GM19023 (cell line): ENCODE data around the gene OR52A5.
"Not testable (repeated sequence)": the region's sequence is repeated elsewhere in the genome, so short reads cannot be mapped to it uniquely, and the experiment has no call there.

Experiments used
- ATAC-seq: cut with Tn5 transposase; IDR thresholded peaks from one replicate; pipeline ENCODE4 v1.9.1; 2021; ENCODE audit warnings: mild to moderate bottlenecking, moderate library complexity; ENCODE audit not compliant: unreplicated experiment

Gene OR52A5

DNA sequence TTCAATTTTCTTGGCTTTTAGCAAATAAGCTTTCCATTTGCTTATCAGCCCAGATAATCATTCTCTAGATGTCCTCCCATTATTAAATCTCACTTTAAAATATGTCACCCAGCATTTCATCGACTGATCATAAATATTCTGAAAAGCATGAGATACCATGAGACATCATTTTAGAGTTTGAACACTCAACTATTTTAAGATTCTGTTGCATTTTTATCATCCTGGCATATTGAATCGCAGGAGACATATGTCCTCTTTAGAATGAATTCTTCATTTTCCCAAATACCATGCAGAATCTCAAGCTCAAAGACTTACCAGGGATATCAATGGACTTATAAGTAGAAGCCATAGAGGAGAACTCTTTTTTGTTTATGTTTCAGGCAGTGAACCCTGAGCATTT, at the start of gene OR52A5:
TSS of gene OR52A5 (minus strand) at position 361 of the 400 bp plus-strand sequence. CDS start 5,714 bp downstream, outside the sequence.
- no peak for ATAC-seq

DNA sequence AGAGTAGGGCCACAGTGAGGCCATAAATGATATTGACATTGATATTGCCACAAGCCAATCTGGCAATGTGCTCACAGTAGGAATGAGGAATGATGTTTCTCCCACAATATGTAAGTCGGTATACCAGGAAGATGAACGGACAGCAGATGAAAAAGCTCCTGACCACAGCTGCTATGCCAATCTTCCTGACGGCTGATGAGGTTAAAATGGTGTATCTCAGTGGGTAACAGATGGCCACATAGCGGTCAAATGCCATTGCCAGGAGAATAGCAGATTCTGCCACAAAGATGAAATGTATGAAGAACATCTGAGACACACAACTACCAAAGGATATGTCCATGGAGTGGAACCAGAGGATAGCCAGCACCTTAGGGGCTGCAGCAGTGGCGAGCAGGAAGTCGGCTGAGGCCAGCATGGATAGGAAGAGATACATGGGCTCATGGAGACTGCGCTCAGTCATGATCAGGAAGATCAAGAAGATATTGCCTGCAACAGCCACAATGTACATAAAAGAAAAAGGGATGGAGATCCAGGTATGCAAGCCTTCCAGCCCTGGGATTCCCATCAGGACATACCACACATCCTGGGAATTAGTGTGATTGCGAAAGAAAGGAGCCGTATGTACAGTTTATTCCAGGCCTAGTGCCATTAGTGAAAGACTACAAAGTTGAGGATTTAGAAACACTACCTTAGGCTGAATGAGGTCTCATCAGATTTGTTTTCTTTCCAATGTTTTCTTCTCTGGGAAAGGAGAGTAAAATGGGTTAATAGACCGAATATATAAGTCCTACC, 40.1 kb upstream of the OR52A5 start:
- no peak for ATAC-seq

DNA sequence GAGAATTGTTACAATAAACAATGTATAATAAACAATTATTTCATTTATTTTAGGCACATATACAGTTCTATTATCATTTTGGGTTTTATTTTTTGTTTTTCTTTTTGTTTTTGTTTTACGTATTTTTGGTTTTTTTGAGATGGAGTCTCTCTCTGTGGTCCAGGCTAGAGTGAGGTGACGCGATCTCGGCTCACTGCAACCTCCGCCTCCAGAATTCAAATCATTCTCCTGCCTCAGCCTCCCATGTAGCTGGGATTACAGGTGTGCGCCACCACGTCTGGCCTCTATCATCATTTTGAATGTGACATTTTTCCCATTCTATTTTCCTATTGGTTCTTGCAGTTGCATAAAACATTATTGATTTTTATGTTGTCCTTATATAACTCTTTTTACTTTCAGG, 36.8 kb upstream of the OR52A5 start:
- no peak for ATAC-seq

DNA sequence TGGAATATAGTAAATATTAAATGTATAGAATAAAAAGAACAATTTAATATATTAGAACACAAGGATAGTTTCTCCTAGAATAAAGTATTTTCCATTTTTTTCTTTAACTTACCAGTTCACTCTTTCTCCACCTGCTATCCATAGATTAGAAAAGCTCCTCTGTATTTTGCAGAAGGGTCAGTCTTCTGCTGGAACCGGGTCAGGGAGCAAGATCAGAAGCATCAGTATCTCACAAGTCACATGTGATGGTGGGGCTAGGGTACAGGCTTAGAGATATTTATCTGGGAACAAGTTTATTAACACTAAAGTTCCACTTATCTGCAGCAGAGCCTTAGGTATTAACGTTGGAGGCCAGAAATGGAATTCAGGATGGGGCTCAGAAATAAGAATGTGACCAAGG, 33.7 kb upstream of the OR52A5 start:
- no peak for ATAC-seq

DNA sequence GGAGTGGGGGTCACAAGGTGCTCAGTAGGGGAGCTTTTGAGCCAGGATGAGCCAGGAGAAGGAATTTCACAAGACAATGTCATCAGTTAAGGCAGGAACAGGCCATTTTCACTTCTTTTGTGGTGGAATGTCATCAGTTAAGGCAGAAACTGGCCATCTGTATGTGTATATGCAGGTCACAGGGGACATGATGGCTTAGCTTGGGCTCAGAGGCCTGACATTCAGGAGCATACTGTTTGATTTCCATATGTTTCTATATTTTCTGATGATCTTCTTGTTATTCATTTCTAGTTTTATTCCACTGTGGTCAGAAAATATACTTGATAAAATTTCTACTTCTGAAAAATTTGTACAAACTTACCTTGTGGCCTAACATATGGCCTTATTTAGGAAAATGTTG, 27.7 kb upstream of the OR52A5 start:
- ATAC-seq, result not testable (repeated sequence)

DNA sequence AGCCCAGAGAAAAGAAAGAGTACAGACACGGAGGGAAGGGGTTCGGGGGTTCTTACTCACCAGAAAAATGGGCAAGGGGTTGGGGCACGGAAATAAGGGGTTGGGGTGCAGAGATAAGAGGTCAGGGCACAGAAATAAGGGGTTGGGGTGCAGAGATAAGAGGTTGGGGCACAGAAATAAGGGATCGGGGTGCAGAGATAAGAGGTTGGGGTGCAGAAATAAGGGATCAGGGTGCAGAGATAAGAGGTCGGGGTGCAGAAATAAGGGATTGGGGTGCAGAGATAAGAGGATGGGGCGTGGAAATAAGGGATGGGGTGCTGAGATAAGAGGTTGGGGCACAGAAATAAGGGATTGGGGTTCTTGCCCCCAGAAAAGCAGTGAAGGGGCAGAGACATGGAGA, 26.7 kb upstream of the OR52A5 start:
- not testable (repeated sequence) for ATAC-seq

DNA sequence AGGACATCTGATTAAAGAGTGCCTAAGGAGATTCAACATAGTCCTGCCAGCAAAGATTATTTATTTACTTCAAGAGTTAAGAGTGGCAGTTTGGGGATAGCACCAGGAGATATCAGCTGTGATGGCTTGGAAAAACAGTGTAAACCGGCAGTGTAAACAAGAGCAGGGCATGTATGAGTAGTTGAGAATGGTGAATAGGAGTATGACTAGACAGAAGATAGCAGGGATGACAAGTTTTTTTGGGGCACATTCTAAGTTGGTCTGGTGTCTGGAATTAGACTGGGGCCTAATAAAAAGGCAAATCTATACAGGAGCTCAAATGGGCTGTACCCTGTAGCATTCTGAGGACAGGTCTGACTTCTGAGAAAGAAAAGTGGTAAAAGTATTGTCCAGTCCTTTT, 22.9 kb upstream of the OR52A5 start:
- not testable (repeated sequence) for ATAC-seq

DNA sequence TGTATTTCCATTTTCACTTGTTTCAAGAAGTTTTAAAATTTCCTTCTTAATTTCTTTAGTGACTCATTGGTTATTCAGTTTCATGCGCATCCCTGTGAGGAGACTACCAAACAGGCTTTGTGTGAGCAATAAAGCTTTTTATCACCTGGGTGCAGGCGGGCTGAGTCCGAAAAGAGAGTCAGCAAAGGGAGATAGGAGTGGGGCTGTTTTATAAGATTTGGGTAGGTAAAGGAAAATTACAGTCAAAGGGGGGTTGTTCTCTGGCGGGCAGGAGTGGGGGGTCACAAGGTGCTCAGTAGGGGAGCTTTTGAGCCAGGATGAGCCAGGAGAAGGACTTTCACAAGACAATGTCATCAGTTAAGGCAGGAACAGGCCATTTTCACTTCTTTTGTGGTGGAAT, 22.1 kb upstream of the OR52A5 start:
- ATAC-seq, result not testable (repeated sequence)

DNA sequence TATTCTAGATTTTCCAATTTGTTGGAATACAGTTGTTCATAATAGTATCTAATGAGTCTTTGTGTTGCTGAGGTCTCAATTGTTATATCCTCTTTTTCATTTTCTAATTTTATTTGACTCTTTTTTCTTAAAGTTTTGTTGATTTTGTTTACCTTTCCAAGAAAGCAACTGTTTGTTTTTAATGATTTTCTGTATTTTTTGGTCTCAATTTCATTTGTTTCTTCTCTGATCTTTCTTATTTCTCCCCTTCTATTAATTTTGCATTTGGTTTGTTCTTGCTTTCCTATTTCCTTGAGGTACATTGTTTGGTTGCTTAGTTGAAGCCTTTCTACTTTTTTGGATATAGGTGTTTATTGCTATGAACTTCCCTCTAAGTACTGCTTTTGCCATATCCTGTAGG, 21.6 kb upstream of the OR52A5 start:
- no peak for ATAC-seq

DNA sequence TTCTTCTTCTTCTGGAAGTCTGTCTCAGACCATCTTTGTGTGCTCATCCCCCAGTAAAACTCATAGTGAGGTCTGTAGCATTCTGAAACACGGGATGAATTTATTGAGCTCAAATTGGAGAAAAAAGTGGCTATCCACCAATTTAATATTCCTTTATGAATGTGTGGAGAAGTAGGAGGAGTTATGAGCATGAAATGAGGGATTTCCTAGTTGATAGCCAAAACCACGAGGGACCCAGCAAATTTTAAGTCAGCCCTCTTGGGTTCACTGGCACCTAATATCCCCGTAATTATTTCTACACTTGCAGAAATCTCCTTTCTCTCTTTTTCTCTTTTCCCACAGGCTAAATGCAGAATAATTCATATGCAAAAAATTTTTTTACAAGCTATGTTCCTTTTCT, 16.5 kb upstream of the OR52A5 start, which contains the start of gene OR52A1:
TSS of gene OR52A1 (minus strand) at position 101 of the 400 bp plus-strand sequence. CDS start 2,388 bp downstream, outside the sequence.
- no peak for ATAC-seq

DNA sequence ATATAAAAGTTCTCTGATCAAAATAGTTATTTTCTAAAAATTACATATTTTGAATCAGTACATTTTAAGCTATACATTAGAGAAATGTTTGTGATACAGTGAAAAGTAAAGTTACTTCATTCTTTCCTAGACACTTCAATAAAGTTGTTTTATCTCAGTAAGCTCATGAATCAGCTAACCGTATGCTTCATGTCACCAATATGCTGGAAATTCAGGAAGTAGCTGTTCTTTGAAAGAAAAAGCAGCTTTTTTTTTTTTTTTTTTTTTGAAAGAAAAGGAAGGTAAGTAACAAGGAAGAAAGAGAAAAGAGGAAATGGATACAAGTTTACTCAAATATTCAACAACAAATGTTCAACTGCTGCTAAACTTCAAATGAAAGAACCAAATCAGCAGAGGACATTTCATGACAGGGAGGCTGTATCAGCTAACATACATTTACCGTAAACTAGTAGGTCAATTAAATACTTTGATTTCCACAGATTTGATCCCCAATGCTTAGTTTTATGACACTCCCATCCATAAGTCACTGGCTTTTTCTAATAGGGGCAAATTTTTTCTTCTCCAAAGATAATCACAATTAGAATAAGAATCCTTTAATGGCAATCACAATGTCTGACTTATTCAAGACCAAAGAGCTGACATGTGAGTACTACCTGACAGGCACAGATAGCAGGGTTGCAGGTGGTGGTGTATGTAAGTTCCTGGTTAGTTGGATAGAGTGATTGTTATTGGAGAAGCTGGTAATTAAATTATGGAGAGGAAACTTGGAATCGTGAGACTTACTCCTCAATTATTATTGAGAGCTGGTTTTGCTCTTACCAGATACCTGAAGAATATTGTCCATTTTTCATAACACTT, 15.6 kb upstream of the OR52A5 start:
- ATAC-seq, result no peak

DNA sequence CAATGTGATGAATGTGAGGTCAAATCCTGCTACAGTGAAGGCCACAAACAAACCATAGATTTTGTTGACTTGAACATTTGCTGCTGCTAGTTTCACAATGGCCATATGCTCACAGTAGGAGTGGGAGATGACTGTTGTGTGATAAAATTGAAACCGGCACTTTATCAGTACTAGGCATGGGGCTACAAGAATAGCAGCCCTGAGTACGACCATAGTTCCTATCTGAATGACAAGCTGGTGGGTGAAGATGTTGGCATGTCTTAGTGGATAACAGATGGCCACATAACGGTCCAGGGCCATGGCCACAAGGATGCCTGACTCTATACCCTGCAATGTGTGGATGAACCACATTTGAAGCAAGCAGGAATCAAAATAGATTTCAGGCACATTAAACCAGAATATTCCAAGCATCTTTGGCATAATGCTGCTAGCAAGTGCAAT, 13.6 kb upstream of the OR52A5 start:
- no peak for ATAC-seq

DNA sequence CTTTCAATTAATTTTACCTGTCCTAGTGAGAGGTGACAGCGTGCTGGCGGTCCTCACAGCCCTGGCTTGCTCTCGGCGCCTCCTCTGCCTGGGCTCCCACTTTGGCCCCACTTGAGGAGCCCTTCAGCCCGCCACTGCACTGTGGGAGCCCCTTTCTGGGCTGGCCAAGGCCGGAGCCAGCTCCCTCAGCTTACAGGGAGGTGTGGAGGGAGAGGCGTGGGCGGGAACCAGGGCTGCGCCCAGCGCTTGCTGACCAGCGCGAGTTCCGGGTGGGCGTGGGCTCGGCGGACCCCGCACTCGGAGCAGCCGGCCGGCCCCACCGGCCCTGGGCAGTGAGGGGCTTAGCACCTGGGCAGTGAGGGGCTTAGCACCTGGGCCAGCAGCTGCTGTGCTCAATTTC, 6.0 kb upstream of the OR52A5 start:
- not testable (repeated sequence) for ATAC-seq

DNA sequence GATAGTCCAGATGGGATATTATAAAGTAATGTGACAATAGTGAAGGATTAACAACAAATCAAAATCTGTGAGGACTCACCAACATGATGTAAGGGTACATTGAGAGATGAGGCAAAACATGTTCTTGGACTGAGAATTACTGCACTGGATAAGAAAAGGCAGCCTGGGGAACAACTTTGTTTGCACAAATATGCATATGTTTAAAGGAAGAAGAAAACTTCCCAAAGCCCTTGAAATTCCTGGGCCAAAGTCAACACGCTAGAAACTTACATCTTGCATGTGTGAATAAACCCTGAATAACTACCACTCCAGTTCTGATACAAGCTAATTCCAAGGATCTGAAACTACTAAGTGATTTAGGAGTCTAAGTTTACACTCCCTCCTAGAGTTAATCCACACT, 1.1 kb downstream of the OR52A5 start:
- no peak for ATAC-seq

DNA sequence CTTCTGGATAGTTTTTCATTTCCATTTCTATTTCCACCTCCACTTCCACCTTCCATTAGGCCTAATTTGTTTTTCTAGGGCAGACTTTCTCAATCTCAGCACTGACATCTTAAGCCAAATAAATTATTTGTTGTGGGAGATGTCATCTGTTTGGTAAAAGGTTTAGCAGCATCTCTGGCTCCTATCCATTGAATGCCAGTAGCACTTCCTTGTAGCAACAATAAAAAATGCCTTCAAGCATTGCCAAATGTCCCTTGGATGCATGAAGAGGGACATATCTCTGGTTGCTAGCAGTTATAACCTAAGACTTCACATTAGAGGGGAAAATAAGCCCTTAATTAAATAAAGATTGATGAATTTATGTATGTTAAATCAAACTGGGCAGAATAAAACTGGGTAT, 1.9 kb downstream of the OR52A5 start:
- no peak for ATAC-seq

DNA sequence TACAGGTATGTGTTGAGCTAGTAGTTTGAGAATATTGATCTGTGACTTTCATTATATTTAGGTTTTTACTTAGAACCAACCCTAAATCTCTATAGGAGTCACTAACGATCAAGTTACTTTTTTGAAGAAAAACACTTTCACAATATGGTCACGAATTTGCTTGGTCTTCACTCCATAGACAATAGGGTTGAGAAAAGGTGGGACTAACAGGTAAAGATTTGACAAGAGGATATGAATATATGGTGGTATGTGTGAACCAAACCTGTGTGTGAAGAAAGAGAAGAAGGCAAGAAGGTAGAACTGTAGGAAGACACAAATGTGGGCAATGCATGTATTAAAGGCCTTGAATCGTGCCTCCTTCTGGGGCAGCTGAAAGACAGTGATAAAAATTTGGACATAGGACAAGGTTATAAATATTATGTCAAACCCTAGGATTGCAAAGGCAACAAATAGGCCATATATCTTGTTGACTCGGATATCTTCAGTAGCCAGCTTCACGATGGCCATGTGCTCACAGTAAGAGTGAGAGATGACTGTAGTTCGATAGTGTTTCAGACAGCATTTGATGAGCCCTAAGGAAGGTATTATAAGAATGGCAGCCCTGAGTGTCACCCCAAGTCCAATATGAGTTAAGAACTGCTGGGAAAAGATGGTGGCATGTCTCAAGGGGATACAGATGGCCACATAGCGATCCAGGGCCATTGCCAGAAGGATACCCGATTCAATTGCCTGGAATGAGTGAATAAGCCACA, 6.4 kb downstream of the OR52A5 start:
- ATAC-seq, result no peak

DNA sequence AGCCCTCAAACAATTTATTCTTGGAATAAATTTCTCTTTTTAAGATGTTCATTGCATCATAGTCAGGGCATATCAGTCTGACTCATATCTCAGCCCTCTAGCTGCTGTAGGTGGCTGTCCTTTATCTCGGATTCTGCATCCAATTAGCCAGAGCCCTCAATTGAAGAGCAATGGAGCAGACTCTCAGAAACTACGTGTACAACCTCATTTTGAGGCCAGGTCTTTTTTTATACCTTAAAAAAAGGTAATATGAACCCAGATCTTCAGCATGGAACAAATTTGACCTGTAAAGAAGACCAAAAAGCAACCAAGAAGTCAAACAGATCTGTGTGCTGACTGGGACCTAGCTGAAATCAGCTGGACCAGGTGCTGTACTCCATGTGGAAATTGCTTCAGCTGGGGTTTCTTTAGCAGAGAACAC, 8.7 kb downstream of the OR52A5 start:
- ATAC-seq, result no peak

DNA sequence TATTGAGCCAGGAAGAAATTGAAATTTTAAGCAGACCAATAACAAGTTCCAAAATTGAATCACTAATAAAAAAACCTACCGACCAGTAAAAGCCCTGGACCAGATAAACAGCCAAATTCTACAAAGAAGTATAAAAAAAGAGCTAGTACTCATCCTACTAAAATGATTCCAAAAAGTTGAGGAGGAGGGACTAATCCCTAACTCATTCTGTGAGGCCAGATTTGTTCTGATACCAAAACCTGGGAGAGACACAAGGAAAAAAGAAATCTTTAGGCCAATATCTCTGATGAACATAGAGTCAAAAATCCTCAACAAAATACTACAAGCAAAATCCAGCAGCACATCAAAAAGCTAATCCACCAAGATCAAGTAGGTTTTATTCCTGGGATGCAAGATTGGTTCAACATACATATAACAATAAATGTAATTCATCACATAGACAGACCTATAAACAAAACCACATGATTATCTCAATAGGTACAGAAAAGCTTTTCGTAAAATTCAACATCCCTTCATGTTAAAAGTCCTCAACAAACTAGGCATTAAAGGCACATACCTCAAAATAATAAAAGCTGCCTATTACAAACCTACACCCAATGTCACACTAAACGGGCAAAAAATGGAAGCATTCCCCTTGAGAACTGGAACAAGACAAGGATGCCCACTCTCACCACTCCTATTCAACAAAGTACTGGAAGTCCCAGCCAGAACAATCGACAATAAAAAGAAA, 13.1 kb downstream of the OR52A5 start:
- ATAC-seq, result no peak

DNA sequence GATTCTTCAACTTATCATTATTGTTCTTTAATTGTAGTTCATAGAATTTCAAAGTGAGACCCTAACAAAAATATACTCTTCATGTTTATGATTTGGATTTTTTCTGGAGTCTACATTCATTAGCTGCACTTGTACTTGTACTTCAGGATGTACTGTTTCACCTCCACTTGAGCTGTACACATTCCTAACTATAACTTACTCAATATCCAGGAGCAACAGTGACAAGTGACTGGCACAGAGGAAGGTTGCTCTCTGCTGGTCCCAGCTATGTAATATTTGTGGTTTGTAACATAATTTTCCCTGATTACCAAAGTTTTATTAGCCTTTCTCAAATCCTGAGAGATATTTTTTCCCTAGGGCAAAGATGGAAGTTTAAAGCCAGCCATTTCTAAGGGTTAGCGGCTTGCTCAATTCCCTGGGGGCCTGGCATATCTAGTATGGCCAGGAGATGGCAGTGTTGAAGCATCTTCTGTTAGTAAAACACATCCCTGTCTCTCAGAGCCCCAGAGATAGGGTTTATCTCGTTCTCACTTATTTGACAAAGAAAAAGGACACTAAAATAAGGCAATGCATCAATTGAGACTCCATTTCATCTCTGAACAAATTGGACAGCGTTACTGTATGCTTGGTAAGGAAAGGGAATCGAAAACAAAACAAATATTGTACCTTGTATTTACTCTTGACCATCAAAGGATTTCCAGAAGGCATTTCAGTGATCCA, 14.2 kb downstream of the OR52A5 start:
- peak; percentile 92 for ATAC-seq

DNA sequence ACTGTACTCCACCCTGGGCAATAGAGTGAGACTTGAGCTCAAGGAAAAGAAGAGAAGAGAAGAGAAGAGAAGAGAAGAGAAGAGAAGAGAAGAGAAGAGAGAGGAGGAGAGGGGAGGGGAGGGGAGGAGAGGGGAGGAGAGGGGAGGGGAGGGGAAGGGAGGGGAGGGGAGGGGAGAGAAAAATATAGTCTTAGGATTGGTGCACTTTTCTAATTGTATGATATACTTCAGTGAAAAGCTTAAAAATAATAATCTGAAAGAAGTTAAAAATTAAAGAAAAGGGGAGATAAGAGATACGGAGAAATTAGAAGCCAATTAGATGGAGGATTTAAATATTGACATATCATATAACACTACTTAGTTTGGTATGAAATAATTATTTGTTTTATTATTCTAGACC, 19.3 kb downstream of the OR52A5 start:
- no peak for ATAC-seq
